PC-9 (cell line): ENCODE data around the gene ZNF764.

ENCODE experiments used
- EZH2 ChIP-seq: fragments of 200-600 bp; sonication (generic); IDR thresholded peaks from 2 replicates; pipeline ENCODE4 v1.8.0; 2017; ENCODE audit warnings: antibody characterized with exemption, low read depth
- TF ChIP-seq, protein P1 (sequence below): fragments of 200-600 bp; sonication (generic); conservative IDR thresholded peaks from 2 replicates; pipeline ENCODE4 v1.6.1; 2017; ENCODE audit warnings: mixed run types, antibody characterized with exemption, mild to moderate bottlenecking, moderate library complexity

GRCh38 chr16:30558789-30559377 is 709 bp upstream of the ZNF764 start:
- no peak for TF ChIP-seq EZH2
- TF ChIP-seq, protein P1, sequence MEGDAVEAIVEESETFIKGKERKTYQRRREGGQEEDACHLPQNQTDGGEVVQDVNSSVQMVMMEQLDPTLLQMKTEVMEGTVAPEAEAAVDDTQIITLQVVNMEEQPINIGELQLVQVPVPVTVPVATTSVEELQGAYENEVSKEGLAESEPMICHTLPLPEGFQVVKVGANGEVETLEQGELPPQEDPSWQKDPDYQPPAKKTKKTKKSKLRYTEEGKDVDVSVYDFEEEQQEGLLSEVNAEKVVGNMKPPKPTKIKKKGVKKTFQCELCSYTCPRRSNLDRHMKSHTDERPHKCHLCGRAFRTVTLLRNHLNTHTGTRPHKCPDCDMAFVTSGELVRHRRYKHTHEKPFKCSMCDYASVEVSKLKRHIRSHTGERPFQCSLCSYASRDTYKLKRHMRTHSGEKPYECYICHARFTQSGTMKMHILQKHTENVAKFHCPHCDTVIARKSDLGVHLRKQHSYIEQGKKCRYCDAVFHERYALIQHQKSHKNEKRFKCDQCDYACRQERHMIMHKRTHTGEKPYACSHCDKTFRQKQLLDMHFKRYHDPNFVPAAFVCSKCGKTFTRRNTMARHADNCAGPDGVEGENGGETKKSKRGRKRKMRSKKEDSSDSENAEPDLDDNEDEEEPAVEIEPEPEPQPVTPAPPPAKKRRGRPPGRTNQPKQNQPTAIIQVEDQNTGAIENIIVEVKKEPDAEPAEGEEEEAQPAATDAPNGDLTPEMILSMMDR: no peak
